HG02798 (cell line): ENCODE data around the gene INPP4A.
"Not testable (repeated sequence)": the region's sequence is repeated elsewhere in the genome, so short reads cannot be mapped to it uniquely, and the experiment has no call there.

Experiments
- ATAC-seq: cut with Tn5 transposase; IDR thresholded peaks from one replicate; pipeline ENCODE4 v1.9.1; 2021; ENCODE audit warnings: mild to moderate bottlenecking; ENCODE audit not compliant: unreplicated experiment, poor library complexity

Gene INPP4A

GRCh38 chr2:98435670-98436069, 9.0 kb upstream of the INPP4A start:
- not testable (repeated sequence) for ATAC-seq

GRCh38 chr2:98436734-98437133, 7.9 kb upstream of the INPP4A start:
- no peak for ATAC-seq

DNA sequence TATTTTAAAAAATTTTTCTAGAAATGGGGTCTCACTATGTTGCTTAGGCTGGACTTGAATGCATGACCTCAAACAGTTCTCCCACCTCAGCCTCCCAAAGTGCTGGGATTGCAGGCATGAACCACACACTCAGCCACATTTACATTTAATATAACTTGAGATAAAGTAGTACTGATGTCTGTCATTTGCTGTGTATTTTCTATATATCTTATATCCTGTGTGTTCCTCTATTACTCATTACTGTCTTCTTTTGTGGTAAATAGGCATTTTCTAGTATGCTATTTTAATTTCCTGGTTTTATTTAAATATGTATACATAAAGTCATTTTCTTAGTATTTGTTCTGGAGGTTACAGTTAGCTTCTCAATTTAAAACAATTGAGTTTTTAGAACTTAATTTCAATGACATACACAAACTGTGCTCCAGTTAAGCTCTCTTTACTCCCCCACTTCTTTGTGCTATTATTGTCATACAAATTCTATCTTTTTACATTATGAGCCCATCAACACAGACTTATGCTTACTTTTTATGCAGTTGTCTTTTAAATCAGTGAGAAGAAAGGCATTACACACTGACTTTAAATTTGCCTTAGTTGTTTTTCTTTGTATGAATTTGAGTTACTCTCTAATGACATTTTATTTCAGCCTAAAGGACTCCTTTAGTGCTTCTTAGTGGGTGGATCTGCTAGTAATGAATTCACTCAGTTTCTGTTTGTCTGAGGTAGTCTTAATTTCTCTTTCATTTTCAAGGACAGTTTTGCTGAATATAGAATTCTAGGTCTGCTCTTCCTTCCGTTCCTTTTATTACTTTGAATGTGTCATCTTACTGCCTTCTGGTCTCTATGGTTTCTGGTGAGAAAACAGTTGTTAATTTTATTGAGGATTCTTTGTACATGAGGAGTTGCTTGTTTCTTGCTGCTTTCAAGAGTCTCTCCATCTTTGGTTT, 6.2 kb upstream of the INPP4A start:
- peak; percentile 53 for ATAC-seq

DNA sequence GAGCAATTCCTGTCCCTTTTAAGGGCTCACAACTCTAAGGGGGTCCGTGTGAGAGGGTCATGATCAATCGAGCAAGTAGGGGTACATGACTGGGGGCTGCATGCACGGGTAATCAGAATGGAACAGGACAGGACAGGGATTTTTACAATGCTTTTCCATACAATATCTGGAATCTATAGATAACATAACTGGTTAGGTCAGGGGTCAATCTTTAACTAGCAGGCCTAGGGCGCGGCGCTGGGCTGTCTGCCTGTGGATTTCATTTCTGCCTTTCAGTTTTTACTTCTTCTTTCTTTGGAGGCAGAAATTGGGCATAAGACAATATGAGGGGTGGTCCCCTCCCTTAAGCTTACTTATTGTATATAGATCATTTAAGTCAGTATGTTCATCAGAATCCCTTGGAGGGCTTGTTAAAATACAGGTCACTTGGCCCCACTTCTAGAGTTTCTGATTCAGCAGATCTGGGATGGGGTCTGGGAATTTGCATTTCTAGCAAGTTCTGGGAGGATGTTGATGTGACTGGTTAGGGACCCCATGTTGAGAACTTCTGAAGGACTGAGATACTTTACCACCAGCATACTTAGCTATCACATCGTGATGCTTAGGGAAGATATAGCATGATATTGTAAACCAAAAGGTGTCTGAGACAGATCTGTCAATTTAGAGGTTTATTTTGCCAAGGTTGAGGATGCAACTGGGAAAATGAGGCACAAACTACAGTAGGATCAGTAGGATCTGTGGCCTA, 2.8 kb upstream of the INPP4A start:
- ATAC-seq = no peak

DNA sequence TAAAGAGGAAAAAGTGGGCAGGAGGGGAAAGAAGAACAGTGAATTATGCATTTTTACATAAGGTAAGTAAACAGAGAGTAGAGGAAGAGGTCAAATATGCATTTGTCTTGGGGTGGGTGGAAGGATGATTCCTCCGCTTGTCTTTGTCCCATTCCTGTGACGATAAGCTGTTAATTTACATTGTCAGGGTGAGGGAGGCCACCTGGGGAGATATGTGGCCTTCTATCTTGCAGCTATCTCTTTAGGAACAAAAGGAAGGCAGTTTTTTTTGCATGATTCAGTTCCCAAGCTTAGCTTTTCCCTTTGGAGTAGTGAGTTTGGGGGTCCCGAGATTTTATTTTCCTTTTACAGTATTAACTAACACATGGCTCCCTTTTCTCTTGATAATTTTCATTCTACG, 2.2 kb upstream of the INPP4A start:
- ATAC-seq = no peak

GRCh38 chr2:98445177-98445682, 572 bp downstream of the INPP4A start:
- peak; percentile 26 for ATAC-seq

DNA sequence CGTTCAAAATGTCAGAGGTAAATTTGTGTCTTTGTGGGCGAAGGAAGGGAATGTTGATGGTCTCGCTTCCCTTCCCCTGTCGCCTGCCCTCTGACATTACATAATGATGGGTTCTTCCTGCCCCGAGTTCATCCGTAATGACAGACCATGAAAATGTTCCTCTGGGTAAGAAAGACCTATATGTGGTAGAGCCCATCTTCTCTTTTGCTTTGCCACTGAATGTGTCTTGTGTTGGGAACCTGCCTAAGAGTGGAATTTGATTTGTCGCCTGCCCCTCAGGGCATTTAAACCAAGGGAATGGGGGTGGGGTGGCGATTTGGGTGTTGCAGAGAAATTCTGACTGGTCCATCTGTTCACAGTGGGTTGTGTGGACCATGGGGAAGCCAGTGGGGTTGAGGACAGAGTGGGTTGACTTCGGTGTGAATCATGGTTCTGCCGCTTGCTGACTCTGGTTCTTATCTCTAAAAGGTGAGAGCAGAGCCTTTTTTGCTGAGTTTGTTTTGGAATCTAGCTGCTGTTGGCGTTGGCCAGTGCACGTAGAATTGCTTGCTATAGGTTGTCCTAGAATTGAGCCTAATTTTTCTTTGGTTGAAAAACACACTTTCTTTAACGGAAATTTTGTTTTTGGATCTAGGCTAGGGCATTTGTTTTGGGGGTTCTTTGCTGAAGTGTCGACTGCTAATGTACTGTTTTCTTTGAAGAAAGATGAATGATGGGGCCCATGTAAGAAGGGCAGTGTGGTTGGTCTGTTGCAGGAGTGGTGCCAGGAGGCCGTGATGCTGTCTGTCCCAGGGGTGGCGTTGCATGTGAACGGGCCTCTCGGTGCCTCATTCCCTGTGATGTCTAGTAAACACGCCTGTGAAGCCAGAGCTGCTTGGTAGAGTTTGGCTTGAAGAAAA, 1.3 kb downstream of the INPP4A start:
- no peak for ATAC-seq

- ATAC-seq = no peak
Measured at GRCh38 chr2:98446850-98447249, 2.2 kb downstream of the INPP4A start.

DNA sequence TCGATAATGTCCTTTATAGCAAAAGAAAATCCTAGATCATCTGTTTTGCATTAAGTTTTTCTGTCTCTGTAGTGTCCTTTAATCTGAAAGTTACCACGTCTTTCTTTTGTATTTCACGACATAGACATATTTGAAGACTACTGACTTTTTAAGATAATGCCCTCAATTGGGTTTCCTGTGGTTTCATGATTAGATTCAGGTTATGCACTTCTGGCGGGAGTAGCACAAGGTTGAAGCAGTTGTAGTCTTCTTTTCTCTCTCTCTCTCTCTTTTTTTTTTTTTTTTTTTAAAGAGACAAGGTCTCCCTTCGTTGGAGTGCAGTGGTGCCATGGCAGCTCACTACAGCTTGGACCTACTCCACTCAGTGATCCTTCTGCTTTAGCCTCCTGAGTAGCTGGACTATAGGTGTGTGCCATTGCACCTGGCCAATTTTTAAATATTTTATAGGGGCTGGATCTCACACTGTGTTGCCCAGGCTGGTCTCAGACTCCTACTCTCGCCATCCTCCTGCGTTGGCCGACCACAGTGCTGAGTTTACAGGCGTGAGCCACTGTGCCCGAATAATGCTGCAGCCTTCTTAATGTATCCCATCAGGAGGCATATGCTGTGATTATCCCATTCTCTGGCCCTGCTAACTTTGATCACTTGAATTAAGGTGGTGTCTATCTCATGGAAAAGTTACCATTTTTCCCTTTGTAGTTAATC, 3.9 kb downstream of the INPP4A start:
- ATAC-seq = no peak

GRCh38 chr2:98452396-98453027, 7.9 kb downstream of the INPP4A start:
- no peak for ATAC-seq

GRCh38 chr2:98453083-98453482, 8.4 kb downstream of the INPP4A start:
- no peak for ATAC-seq

DNA sequence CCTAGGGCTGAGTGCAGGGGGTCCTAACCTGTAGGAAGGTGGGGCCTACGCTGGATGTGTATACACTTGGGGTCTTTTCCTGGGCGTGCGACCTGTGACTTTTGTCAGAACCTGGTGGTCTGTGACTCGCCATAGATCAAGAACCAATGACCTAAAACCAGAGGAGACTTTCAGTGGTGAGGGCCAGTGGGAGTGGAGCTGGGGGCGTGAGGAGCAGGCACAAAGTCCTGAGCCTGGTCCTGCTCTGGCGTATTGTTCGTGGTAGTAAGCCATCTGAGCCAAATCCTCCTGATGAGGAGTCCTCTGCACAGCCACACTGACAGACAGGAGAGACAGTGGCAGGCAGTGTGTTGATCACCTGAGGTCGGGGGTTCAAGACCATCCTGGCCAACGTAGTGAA, 8.9 kb downstream of the INPP4A start:
- ATAC-seq = no peak

- ATAC-seq = no peak
Measured at GRCh38 chr2:98454073-98454472, 9.4 kb downstream of the INPP4A start.

- peak; percentile 33 for ATAC-seq
Measured at GRCh38 chr2:98454500-98455235, 10.0 kb downstream of the INPP4A start.

DNA sequence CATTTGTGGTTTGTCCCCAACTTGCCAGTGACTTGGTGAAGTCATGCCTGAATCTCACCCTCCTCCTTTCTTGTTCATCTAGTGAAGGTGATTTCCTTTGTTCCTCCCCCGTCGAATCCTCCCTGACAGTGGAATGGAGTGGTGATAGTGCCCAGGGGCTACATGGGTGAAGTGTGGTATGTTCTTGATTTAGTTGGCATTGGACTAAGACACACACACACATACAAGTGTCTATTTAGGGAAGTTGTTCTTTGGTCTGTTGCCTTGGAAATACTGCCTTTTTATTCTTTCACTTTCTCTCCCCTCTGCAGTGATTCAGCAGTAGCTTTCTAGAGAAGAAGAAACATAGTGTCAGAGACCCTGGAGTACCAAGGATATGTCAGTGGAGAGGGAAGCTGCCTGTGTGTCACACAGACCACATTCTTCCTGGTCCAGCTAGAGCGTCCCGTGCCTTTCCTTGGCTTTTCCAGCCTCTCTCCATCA, 10.9 kb downstream of the INPP4A start:
- ATAC-seq = peak; percentile 52

- ATAC-seq = no peak
Measured at GRCh38 chr2:98457045-98457696, 12.5 kb downstream of the INPP4A start.

DNA sequence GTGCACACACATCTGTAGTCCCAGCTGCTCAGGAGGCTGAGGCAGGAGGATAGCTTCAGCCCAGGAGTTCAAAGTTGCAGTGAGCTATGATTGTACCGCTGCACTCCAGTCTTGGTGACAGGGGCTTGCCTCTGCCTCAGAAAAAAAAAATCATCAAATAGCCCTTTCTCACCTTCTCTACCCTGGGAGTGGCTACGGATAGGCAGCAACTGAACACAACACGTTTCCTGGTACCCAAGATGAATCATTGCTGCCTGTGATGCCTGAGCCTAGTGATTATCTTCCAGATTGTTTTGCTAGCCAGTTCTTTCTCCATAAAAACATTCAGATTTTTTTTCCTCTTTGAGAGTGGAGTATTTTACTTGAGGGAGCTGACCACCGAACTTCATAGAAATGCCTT, 13.5 kb downstream of the INPP4A start:
- ATAC-seq = no peak
